ENCODE data around the gene DUOX2. TPM values are rescaled to one million over a fixed set of nuclear protein-coding genes. Genes with fewer than 3 reads are reported as not detected.

Gene DUOX2
- total and polyA plus RNA-seq, 2 of the 8 experiments (the other 6 are each of a cell fraction or from before 2014, with no cell fraction given): 0.08 TPM; not detected in 1

GRCh38 chr15:45106002-45106790 is 7.8 kb downstream of the DUOX2 start (continued):
- TF ChIP-seq, protein P1, sequence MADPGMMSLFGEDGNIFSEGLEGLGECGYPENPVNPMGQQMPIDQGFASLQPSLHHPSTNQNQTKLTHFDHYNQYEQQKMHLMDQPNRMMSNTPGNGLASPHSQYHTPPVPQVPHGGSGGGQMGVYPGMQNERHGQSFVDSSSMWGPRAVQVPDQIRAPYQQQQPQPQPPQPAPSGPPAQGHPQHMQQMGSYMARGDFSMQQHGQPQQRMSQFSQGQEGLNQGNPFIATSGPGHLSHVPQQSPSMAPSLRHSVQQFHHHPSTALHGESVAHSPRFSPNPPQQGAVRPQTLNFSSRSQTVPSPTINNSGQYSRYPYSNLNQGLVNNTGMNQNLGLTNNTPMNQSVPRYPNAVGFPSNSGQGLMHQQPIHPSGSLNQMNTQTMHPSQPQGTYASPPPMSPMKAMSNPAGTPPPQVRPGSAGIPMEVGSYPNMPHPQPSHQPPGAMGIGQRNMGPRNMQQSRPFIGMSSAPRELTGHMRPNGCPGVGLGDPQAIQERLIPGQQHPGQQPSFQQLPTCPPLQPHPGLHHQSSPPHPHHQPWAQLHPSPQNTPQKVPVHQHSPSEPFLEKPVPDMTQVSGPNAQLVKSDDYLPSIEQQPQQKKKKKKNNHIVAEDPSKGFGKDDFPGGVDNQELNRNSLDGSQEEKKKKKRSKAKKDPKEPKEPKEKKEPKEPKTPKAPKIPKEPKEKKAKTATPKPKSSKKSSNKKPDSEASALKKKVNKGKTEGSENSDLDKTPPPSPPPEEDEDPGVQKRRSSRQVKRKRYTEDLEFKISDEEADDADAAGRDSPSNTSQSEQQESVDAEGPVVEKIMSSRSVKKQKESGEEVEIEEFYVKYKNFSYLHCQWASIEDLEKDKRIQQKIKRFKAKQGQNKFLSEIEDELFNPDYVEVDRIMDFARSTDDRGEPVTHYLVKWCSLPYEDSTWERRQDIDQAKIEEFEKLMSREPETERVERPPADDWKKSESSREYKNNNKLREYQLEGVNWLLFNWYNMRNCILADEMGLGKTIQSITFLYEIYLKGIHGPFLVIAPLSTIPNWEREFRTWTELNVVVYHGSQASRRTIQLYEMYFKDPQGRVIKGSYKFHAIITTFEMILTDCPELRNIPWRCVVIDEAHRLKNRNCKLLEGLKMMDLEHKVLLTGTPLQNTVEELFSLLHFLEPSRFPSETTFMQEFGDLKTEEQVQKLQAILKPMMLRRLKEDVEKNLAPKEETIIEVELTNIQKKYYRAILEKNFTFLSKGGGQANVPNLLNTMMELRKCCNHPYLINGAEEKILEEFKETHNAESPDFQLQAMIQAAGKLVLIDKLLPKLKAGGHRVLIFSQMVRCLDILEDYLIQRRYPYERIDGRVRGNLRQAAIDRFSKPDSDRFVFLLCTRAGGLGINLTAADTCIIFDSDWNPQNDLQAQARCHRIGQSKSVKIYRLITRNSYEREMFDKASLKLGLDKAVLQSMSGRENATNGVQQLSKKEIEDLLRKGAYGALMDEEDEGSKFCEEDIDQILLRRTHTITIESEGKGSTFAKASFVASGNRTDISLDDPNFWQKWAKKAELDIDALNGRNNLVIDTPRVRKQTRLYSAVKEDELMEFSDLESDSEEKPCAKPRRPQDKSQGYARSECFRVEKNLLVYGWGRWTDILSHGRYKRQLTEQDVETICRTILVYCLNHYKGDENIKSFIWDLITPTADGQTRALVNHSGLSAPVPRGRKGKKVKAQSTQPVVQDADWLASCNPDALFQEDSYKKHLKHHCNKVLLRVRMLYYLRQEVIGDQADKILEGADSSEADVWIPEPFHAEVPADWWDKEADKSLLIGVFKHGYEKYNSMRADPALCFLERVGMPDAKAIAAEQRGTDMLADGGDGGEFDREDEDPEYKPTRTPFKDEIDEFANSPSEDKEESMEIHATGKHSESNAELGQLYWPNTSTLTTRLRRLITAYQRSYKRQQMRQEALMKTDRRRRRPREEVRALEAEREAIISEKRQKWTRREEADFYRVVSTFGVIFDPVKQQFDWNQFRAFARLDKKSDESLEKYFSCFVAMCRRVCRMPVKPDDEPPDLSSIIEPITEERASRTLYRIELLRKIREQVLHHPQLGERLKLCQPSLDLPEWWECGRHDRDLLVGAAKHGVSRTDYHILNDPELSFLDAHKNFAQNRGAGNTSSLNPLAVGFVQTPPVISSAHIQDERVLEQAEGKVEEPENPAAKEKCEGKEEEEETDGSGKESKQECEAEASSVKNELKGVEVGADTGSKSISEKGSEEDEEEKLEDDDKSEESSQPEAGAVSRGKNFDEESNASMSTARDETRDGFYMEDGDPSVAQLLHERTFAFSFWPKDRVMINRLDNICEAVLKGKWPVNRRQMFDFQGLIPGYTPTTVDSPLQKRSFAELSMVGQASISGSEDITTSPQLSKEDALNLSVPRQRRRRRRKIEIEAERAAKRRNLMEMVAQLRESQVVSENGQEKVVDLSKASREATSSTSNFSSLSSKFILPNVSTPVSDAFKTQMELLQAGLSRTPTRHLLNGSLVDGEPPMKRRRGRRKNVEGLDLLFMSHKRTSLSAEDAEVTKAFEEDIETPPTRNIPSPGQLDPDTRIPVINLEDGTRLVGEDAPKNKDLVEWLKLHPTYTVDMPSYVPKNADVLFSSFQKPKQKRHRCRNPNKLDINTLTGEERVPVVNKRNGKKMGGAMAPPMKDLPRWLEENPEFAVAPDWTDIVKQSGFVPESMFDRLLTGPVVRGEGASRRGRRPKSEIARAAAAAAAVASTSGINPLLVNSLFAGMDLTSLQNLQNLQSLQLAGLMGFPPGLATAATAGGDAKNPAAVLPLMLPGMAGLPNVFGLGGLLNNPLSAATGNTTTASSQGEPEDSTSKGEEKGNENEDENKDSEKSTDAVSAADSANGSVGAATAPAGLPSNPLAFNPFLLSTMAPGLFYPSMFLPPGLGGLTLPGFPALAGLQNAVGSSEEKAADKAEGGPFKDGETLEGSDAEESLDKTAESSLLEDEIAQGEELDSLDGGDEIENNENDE (IDR thresholded peaks at IDR 0.05; ENCODE audit: insufficient replicate concordance, low read length): no peak
- no peak for TF ChIP-seq POU5F1 (IDR thresholded peaks at IDR 0.05; ENCODE audit: low read depth, low read length)
- no peak for TF ChIP-seq RFX5 (IDR thresholded peaks at IDR 0.05; ENCODE audit: borderline replicate concordance, low read depth, low read length)
- no peak for TF ChIP-seq CEBPB (IDR thresholded peaks at IDR 0.05; ENCODE audit: low read depth, low read length)
- no peak for TF ChIP-seq KDM1A (IDR thresholded peaks at IDR 0.05; ENCODE audit: borderline replicate concordance, low read length)
